Fibroblast of lung (primary cell): ENCODE results near the gene RUNX1. TPM values are rescaled to one million over a fixed set of nuclear protein-coding genes. Genes with fewer than 3 reads are reported as not detected.

Experiments
- DNase-seq, 2 donors: peaks; one replicate each; pipeline versions ENCODE4 v3.0.0 to v3.0.0-alpha.2; 2010; ENCODE audit warnings: low read depth in 2 of 2
- H2AFZ ChIP-seq: 2 replicates; pipeline ENCODE4 v1.5.1; 2012; ENCODE audit warnings: low read length, control low read depth, inconsistent platforms
- H3K27ac ChIP-seq: 2 replicates; pipeline ENCODE4 v1.5.1; 2011; ENCODE audit warnings: low read length, control low read depth; ENCODE audit not compliant: insufficient read depth
- H3K27me3 ChIP-seq: 2 replicates; pipeline ENCODE4 v1.5.1; 2011; ENCODE audit warnings: mild to moderate bottlenecking, low read length; ENCODE audit not compliant: control insufficient read depth, insufficient read depth
- H3K36me3 ChIP-seq: 2 replicates; pipeline ENCODE4 v1.5.1; 2011; ENCODE audit warnings: low read length; ENCODE audit not compliant: control insufficient read depth, insufficient read depth
- H3K4me1 ChIP-seq: 2 replicates; pipeline ENCODE4 v1.5.1; 2011; ENCODE audit warnings: low read length; ENCODE audit not compliant: control insufficient read depth, insufficient read depth; ENCODE audit errors: extremely low read depth
- H3K4me2 ChIP-seq: 2 replicates; pipeline ENCODE4 v1.5.1; 2011; ENCODE audit warnings: low read length, control low read depth; ENCODE audit not compliant: insufficient read depth; ENCODE audit errors: extremely low read depth
- H3K4me3 ChIP-seq, 4 experiments: fragments of 200-600 bp in 1 of 4; sonication (generic) in 1 of 4; replicated peaks in 1 of 4; 2 replicates each; pipeline ENCODE4 v1.5.1; 2011 to 2016; ENCODE audit warnings: low read length in 4 of 4, low read depth in 3 of 4, mild to moderate bottlenecking in 3 of 4, control low read depth in 2 of 4, inconsistent platforms in 1 of 4, mixed read lengths in 1 of 4; ENCODE audit not compliant: insufficient read depth in 1 of 4; ENCODE audit errors: control extremely low read depth in 1 of 4
- H3K79me2 ChIP-seq: 2 replicates; pipeline ENCODE4 v1.5.1; 2012; ENCODE audit warnings: mild to moderate bottlenecking, low read length, inconsistent platforms; ENCODE audit not compliant: control insufficient read depth, insufficient read depth
- H3K9ac ChIP-seq: 2 replicates; pipeline ENCODE4 v1.5.1; 2011; ENCODE audit warnings: mild to moderate bottlenecking, low read length, control low read depth; ENCODE audit not compliant: insufficient read depth
- H3K9me3 ChIP-seq: 2 replicates; pipeline ENCODE4 v1.5.1; 2012; ENCODE audit warnings: low read depth, low read length; ENCODE audit not compliant: control insufficient read depth, insufficient read depth
- H4K20me1 ChIP-seq: 2 replicates; pipeline ENCODE4 v1.5.1; 2011; ENCODE audit warnings: low read length; ENCODE audit not compliant: control insufficient read depth, insufficient read depth; ENCODE audit errors: extremely low read depth
- EZH2 ChIP-seq: IDR thresholded peaks from 2 replicates; pipeline ENCODE4 v1.5.1; 2012; ENCODE audit warnings: low read length, control low read depth, mild to moderate bottlenecking; ENCODE audit errors: missing control alignments
- polyA plus RNA-seq, 2 donors: library from polyadenylated mRNA; depleted of rRNA in 1 of 2; stranded (reverse) in 1 of 2; unstranded in 1 of 2; fragments of >200 nt; gene quantifications; 2 replicates each; pipeline ENCODE4 v1.2.1, GENCODE V29; 2011 to 2012; ENCODE audit warnings: missing spikeins in 1 of 2
- total RNA-seq: library from RNA; depleted of rRNA; stranded (reverse); fragments of >200 nt; gene quantifications from 2 replicates; pipeline ENCODE4 v1.2.1, GENCODE V29; 2014
- TF ChIP-seq, protein P1 (sequence below), 2 donors: IDR thresholded peaks in 1 of 2; conservative IDR thresholded peaks in 1 of 2; 1 replicate in 1 of 2; 2 replicates in 1 of 2; pipeline ENCODE4 v1.5.1; 2011 to 2012; ENCODE audit warnings: low read length in 2 of 2, control low read depth in 1 of 2, inconsistent platforms in 1 of 2, low read depth in 1 of 2, mild to moderate bottlenecking in 1 of 2

Gene RUNX1
- total and polyA plus RNA-seq, 2 donors (not counting 1 experiment from before 2014, with no cell fraction given) = 23.1 to 41.6 TPM

DNA sequence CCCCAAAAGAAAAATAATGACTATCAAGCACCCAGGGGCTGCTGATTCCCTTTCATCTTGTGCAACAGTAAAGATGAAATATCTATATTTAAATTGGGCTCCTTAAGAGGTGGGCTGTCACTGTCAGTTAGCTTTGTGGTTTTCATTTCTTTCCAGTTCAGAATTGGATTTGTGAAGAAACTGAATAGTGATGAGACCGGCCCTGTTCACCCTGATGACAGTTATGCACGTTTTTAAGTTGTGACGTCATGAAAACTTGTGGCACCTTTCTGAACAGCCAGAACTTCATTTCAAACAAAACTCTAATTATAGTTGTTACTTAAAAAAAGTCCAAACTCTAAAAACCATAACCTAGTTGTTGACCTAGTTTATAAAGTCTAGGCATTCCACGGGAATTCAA is 125.9 kb downstream of the RUNX1 start:
- no peaks in the 10 kb centered on the region for H3K79me2 ChIP-seq
- H3K4me3 ChIP-seq = no peak overlapping the region
- TF ChIP-seq, protein P1, sequence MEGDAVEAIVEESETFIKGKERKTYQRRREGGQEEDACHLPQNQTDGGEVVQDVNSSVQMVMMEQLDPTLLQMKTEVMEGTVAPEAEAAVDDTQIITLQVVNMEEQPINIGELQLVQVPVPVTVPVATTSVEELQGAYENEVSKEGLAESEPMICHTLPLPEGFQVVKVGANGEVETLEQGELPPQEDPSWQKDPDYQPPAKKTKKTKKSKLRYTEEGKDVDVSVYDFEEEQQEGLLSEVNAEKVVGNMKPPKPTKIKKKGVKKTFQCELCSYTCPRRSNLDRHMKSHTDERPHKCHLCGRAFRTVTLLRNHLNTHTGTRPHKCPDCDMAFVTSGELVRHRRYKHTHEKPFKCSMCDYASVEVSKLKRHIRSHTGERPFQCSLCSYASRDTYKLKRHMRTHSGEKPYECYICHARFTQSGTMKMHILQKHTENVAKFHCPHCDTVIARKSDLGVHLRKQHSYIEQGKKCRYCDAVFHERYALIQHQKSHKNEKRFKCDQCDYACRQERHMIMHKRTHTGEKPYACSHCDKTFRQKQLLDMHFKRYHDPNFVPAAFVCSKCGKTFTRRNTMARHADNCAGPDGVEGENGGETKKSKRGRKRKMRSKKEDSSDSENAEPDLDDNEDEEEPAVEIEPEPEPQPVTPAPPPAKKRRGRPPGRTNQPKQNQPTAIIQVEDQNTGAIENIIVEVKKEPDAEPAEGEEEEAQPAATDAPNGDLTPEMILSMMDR (conservative IDR thresholded peaks at IDR 0.05 in 1 of 2, IDR thresholded peaks at IDR 0.05 in 1 of 2; ENCODE audit: low read depth in 1 of 2, low read length in 2 of 2) = no peak
- TF ChIP-seq EZH2 = no peak
- no peaks in the 10 kb centered on the region for H4K20me1 ChIP-seq
- H3K4me2 ChIP-seq = no peak overlapping the region
- no peaks in the 10 kb centered on the region for H3K27me3 ChIP-seq
- no peaks in the 10 kb centered on the region for H3K4me1 ChIP-seq
- H3K36me3 ChIP-seq = no peaks in the 10 kb centered on the region
- no peak for DNase-seq
- no peak overlapping the region for H3K27ac ChIP-seq
- no peak overlapping the region for H3K9ac ChIP-seq
- no peaks in the 10 kb centered on the region for H3K9me3 ChIP-seq
- H2AFZ ChIP-seq = no peak overlapping the region

DNA sequence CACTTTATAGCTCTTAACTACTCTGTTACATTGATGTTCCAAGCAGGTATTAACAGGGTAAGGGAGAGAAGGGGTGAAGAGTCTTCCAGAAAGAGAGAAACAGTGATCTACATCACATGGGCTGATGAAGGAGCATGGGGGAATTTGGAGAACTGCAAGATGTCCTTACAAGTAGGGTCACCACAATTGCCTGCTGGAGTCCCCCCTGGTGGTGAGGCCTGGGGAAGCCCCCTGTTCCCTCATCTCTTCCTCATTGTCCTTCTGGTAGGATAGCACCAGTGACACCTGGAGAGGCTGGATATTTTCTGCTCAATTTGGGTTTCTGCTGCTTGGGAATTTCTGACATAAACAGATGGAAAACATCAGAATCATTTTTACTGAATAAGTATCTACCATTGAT is 126.6 kb downstream of the RUNX1 start:
- Histone ChIP-seq H3K4me3 (no peak overlapping the region), H3K4me2 (no peak overlapping the region), H3K9me3 (no peaks in the 10 kb centered on the region), H2AFZ (no peak overlapping the region), H3K79me2 (no peaks in the 10 kb centered on the region), H4K20me1 (no peaks in the 10 kb centered on the region), H3K27ac (no peak overlapping the region), H3K36me3 (no peaks in the 10 kb centered on the region), H3K4me1 (no peaks in the 10 kb centered on the region), H3K9ac (no peak overlapping the region), H3K27me3 (no peaks in the 10 kb centered on the region)
- no peak for TF ChIP-seq EZH2
- TF ChIP-seq, protein P1 (conservative IDR thresholded peaks at IDR 0.05 in 1 of 2, IDR thresholded peaks at IDR 0.05 in 1 of 2; ENCODE audit: low read depth in 1 of 2, low read length in 2 of 2) = no peak
- no peak for DNase-seq

GRCh38 chr21:34921151-34921550 is 128.0 kb downstream of the RUNX1 start:
- Histone ChIP-seq H3K79me2 (no peaks in the 10 kb centered on the region), H2AFZ (no peak overlapping the region), H3K4me2 (no peak overlapping the region), H3K36me3 (no peaks in the 10 kb centered on the region), H3K27me3 (no peaks in the 10 kb centered on the region), H3K4me1 (peaks cover 9% of the 10 kb centered on the region), H3K9ac (no peak overlapping the region), H4K20me1 (no peaks in the 10 kb centered on the region), H3K9me3 (no peaks in the 10 kb centered on the region), H3K27ac (no peak overlapping the region), H3K4me3 (no peak overlapping the region)
- no peak for TF ChIP-seq EZH2
- TF ChIP-seq, protein P1 (conservative IDR thresholded peaks at IDR 0.05 in 1 of 2, IDR thresholded peaks at IDR 0.05 in 1 of 2; ENCODE audit: low read depth in 1 of 2, low read length in 2 of 2) = no peak
- no peak for DNase-seq
